H1 (cell line): ENCODE data around the gene FAM174B. TPM values are rescaled to one million over a fixed set of nuclear protein-coding genes. Genes with fewer than 3 reads are reported as not detected.
A peak's percentile ranks its signal among the peaks of the same experiment; 100 is the strongest.

Experiments used
- SUZ12 ChIP-seq: fragments of 200-600 bp; sonication (generic); IDR thresholded peaks from 2 replicates; pipeline ENCODE4 v1.6.1; 2012; ENCODE audit warnings: mild to moderate bottlenecking, inconsistent platforms, low read length, moderate library complexity, mixed read lengths
- polyA plus RNA-seq, 7 experiments: library from polyadenylated mRNA; depleted of rRNA in 3 of 7; stranded (reverse) in 5 of 7; unstranded in 2 of 7; fragments of >200 nt in 5 of 7; fragments of 200-250 nt in 2 of 7; gene quantifications; 1 replicate in 5 of 7; 2 replicates in 1 of 7; 4 replicates in 1 of 7; pipeline versions ENCODE4 v1.2.1 to v1.2.3, GENCODE V29; 2011 to 2013; ENCODE audit warnings: missing spikeins in 2 of 7, mixed read lengths in 2 of 7
- total RNA-seq: library from RNA; stranded (reverse); fragmentation: NEBNext Ultra II Directional; extraction: Animal tissue kit (Norgen Biotek cat#: 25700); gene quantifications from 2 replicates; pipeline ENCODE4 v1.2.1, GENCODE V29; 2021

FAM174B gene
- total and polyA plus RNA-seq, 2 of the 8 experiments (the other 6 are each of a cell fraction or from before 2014, with no cell fraction given), result 9.3 to 35.2 TPM

DNA sequence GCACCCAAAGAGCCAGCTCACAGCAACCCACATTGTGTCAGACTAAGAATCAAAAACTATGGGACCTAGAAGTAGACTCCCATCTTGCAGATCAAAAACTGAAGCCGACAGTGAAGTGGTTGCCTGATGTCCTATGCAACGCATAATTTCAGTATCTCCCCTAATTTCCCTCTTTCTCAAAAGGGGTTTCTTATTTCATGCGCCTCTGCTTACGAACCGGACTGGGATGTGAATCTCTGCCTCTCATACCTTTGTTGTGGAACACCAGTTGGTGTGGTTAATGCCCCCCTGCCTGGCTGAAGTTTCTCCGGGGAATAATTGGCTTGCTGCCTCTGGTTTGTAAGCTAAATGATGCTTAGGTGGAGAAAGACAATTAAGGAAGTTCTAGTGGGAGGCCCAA, 514 bp upstream of the FAM174B start (continued):
- TF ChIP-seq SUZ12, result 0 out of 2 replicates have a peak, but pooled peaks have one; percentile 7
